ENCODE measurements around the gene BSPRY.

The BSPRY gene

DNA sequence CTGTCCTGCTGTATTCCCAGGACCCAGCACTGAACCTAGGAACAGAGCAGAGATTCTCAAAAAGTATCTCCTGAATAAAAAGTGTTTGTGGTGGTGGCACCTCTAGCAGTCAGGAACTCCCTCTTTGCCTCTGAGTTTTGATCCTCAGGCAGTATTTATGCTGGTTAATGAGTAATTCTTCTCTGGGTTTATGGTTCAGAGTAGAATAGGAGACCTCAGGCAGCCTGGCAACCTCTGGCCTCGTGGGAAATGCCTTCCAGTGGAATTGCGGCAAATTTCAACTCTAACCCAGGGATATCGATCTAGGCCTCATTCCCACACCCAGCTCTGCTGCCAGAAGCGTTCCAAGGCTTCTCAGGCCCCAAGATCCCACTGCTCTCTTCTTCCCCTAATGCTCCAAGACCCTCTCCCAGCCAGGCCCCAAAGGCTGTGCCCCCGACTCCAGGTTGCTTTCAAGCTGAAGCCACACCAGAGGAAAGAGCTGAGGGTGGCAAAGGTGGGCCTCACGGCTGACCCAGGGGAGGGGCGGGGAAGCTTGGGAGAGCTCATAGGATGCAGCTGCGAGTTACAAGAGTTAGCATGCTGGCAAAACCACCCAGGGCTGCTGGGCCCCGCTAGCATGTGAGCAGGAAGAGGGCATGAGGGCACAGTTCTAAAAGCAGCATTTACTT is 38.4 kb downstream of the BSPRY start (continued):
- TF ChIP-seq, protein P1, sequence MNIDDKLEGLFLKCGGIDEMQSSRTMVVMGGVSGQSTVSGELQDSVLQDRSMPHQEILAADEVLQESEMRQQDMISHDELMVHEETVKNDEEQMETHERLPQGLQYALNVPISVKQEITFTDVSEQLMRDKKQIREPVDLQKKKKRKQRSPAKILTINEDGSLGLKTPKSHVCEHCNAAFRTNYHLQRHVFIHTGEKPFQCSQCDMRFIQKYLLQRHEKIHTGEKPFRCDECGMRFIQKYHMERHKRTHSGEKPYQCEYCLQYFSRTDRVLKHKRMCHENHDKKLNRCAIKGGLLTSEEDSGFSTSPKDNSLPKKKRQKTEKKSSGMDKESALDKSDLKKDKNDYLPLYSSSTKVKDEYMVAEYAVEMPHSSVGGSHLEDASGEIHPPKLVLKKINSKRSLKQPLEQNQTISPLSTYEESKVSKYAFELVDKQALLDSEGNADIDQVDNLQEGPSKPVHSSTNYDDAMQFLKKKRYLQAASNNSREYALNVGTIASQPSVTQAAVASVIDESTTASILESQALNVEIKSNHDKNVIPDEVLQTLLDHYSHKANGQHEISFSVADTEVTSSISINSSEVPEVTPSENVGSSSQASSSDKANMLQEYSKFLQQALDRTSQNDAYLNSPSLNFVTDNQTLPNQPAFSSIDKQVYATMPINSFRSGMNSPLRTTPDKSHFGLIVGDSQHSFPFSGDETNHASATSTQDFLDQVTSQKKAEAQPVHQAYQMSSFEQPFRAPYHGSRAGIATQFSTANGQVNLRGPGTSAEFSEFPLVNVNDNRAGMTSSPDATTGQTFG (tag by site-specific recombination; IDR thresholded peaks at IDR 0.05; ENCODE audit: borderline replicate concordance) = no peak
- TF ChIP-seq ZNF596 (tag by site-specific recombination; IDR thresholded peaks at IDR 0.05) = no peak
- TF ChIP-seq KLF8 (tag by site-specific recombination; IDR thresholded peaks at IDR 0.05) = no peak
- TF ChIP-seq ZNF433 (tag by site-specific recombination; IDR thresholded peaks at IDR 0.05; ENCODE audit: low read depth) = no peak
- TF ChIP-seq ZNF555 (tag by site-specific recombination; conservative IDR thresholded peaks at IDR 0.05) = no peak
- TF ChIP-seq, protein P2, sequence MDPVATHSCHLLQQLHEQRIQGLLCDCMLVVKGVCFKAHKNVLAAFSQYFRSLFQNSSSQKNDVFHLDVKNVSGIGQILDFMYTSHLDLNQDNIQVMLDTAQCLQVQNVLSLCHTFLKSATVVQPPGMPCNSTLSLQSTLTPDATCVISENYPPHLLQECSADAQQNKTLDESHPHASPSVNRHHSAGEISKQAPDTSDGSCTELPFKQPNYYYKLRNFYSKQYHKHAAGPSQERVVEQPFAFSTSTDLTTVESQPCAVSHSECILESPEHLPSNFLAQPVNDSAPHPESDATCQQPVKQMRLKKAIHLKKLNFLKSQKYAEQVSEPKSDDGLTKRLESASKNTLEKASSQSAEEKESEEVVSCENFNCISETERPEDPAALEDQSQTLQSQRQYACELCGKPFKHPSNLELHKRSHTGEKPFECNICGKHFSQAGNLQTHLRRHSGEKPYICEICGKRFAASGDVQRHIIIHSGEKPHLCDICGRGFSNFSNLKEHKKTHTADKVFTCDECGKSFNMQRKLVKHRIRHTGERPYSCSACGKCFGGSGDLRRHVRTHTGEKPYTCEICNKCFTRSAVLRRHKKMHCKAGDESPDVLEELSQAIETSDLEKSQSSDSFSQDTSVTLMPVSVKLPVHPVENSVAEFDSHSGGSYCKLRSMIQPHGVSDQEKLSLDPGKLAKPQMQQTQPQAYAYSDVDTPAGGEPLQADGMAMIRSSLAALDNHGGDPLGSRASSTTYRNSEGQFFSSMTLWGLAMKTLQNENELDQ (tag by site-specific recombination; IDR thresholded peaks at IDR 0.05; ENCODE audit: low read depth) = no peak
- TF ChIP-seq, protein P3, sequence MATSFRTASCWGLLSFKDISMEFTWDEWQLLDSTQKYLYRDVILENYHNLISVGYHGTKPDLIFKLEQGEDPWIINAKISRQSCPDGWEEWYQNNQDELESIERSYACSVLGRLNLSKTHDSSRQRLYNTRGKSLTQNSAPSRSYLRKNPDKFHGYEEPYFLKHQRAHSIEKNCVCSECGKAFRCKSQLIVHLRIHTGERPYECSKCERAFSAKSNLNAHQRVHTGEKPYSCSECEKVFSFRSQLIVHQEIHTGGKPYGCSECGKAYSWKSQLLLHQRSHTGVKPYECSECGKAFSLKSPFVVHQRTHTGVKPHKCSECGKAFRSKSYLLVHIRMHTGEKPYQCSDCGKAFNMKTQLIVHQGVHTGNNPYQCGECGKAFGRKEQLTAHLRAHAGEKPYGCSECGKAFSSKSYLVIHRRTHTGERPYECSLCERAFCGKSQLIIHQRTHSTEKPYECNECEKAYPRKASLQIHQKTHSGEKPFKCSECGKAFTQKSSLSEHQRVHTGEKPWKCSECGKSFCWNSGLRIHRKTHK (tag by site-specific recombination; IDR thresholded peaks at IDR 0.05) = no peak
- no peak for TF ChIP-seq ZNF140 (tag by site-specific recombination; IDR thresholded peaks at IDR 0.05)
- TF ChIP-seq ZXDB (tag by site-specific recombination; IDR thresholded peaks at IDR 0.05) = no peak
- TF ChIP-seq ZNF426 (tag by site-specific recombination; IDR thresholded peaks at IDR 0.05) = no peak
- no peak for TF ChIP-seq KLF16 (tag by site-specific recombination; IDR thresholded peaks at IDR 0.05)

DNA sequence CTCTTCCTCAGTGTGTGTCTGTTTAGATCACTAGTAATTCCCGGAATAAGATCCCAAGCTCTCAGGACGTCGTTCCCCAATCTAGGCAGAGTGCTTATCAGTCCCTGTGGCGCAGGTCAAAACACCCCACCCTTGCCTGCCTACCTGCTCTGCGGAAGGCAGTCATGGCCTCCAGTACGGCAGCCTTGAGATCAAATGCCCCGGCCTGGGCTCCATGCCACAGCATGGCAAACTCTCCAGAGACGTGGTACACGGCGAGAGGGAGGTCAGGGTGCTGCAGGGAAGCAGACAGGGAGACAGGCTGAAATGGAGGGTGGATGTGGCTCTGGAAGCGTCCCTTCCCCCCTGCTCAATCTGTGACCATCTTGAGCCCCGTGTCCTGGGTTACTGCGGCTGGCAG is 39.5 kb downstream of the BSPRY start:
- peaks cover 0 to 71% of the 10 kb centered on the region in 2 experiments; a peak in 1 of 3 replicates for H3K36me3 ChIP-seq (ENCODE audit: control insufficient read depth in 2 of 2, insufficient read depth in 1 of 2, low read length in 2 of 2)
- no peaks in the 10 kb centered on the region for H3K9me3 ChIP-seq (ENCODE audit: control insufficient read depth, insufficient read depth, low read depth, low read length)
- no peak overlapping the region for H3K4me3 ChIP-seq (ENCODE audit: low read depth, low read length)
- CTCF ChIA-PET = no interaction called here
- no peak overlapping the region for H3K27ac ChIP-seq (ENCODE audit: extremely low read depth, low read depth, low read length)
- H3K4me1 ChIP-seq (ENCODE audit: control insufficient read depth, insufficient read depth, low read length) = no peaks in the 10 kb centered on the region
- POLR2A ChIA-PET = interaction anchor here (0.7 to 1.5 kb wide), 2 partner anchors 10 to 12 kb away, joined by 3 to 7 read pairs; partner anchors contain the start of gene HDHD3
- TF ChIP-seq TRIM28 (IDR thresholded peaks at IDR 0.05; ENCODE audit: borderline replicate concordance, low read length) (no peak), ZNF266 (tag by site-specific recombination; IDR thresholded peaks at IDR 0.05; ENCODE audit: low read depth) (no peak), ZBTB21 (tag by site-specific recombination; IDR thresholded peaks at IDR 0.05) (no peak), MZF1 (tag by site-specific recombination; IDR thresholded peaks at IDR 0.05; ENCODE audit: borderline replicate concordance) (no peak), ZNF529 (tag by site-specific recombination; IDR thresholded peaks at IDR 0.05; ENCODE audit: insufficient replicate concordance) (no peak), ZNF146 (tag by site-specific recombination; IDR thresholded peaks at IDR 0.05) (no peak), ZNF202 (tag by site-specific recombination; IDR thresholded peaks at IDR 0.05; ENCODE audit: borderline replicate concordance) (no peak), ZNF544 (tag by site-specific recombination; IDR thresholded peaks at IDR 0.05) (no peak), BCL11B (tag by site-specific recombination; IDR thresholded peaks at IDR 0.05; ENCODE audit: low read depth) (no peak), ZNF48 (tag by site-specific recombination; IDR thresholded peaks at IDR 0.05) (no peak)
- TF ChIP-seq, protein P4, sequence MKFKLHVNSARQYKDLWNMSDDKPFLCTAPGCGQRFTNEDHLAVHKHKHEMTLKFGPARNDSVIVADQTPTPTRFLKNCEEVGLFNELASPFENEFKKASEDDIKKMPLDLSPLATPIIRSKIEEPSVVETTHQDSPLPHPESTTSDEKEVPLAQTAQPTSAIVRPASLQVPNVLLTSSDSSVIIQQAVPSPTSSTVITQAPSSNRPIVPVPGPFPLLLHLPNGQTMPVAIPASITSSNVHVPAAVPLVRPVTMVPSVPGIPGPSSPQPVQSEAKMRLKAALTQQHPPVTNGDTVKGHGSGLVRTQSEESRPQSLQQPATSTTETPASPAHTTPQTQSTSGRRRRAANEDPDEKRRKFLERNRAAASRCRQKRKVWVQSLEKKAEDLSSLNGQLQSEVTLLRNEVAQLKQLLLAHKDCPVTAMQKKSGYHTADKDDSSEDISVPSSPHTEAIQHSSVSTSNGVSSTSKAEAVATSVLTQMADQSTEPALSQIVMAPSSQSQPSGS (tag by site-specific recombination; IDR thresholded peaks at IDR 0.05; ENCODE audit: low read depth) = no peak
- TF ChIP-seq, protein P5, sequence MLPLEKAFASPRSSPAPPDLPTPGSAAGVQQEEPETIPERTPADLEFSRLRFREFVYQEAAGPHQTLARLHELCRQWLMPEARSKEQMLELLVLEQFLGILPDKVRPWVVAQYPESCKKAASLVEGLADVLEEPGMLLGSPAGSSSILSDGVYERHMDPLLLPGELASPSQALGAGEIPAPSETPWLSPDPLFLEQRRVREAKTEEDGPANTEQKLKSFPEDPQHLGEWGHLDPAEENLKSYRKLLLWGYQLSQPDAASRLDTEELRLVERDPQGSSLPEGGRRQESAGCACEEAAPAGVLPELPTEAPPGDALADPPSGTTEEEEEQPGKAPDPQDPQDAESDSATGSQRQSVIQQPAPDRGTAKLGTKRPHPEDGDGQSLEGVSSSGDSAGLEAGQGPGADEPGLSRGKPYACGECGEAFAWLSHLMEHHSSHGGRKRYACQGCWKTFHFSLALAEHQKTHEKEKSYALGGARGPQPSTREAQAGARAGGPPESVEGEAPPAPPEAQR (tag by site-specific recombination; IDR thresholded peaks at IDR 0.05) = no peak
- TF ChIP-seq, protein P6, sequence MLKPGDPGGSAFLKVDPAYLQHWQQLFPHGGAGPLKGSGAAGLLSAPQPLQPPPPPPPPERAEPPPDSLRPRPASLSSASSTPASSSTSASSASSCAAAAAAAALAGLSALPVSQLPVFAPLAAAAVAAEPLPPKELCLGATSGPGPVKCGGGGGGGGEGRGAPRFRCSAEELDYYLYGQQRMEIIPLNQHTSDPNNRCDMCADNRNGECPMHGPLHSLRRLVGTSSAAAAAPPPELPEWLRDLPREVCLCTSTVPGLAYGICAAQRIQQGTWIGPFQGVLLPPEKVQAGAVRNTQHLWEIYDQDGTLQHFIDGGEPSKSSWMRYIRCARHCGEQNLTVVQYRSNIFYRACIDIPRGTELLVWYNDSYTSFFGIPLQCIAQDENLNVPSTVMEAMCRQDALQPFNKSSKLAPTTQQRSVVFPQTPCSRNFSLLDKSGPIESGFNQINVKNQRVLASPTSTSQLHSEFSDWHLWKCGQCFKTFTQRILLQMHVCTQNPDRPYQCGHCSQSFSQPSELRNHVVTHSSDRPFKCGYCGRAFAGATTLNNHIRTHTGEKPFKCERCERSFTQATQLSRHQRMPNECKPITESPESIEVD (tag by site-specific recombination; IDR thresholded peaks at IDR 0.05) = no peak
